NCI-H82 treated with DMSO at 0.1 percent for 48 hours (cell line): ENCODE measurements around the gene MTERF2.

ENCODE experiments used
- DNase-seq: peaks from one replicate; lab custom pipeline; 2025; ENCODE audit not compliant: unreplicated experiment; lab: John Stamatoyannopoulos, UW

MTERF2 gene

DNA sequence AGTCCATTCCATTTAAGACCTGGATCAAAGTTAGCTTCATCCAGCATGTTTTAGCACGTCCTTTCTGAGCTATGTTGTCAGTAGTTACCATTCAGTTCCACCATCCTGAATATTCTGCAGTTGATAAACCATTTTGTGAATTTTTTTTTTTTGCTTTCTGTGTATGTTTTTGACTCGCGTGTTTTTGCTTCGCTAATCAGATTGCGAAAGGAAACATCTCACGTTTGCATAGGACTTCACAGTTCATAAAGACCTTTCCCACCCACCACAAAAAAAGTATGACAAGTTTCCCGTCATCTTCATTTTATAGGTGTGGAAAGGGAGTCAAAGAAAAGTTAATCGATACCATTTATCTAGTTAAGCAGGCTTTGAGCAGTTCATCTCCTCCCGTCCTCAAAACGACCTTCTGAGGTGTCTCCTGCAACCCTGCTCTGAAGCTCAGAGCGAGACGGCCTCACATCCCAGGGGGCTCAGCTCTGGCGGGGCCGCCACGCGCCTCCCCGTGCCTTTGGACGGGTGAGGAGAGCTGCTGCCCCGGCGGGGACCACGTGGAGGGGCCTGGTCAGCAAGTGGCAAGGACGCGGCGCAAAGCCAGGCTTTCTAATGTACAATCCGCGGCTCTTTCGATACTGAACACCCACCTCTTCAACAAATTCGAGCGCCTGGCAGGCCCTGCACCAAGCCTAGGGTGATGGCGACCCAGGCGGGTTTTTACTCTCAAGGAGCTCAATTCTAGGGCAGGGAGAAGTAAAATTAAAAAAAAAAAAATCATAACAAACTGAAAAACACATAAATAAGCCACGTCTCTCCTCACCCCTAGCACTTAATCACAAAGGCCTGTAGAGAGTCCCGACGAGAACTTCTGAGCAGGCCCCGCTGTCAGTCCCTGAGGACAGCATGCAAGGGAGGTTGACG is 32.2 kb downstream of the MTERF2 start:
- no peak for DNase-seq

DNA sequence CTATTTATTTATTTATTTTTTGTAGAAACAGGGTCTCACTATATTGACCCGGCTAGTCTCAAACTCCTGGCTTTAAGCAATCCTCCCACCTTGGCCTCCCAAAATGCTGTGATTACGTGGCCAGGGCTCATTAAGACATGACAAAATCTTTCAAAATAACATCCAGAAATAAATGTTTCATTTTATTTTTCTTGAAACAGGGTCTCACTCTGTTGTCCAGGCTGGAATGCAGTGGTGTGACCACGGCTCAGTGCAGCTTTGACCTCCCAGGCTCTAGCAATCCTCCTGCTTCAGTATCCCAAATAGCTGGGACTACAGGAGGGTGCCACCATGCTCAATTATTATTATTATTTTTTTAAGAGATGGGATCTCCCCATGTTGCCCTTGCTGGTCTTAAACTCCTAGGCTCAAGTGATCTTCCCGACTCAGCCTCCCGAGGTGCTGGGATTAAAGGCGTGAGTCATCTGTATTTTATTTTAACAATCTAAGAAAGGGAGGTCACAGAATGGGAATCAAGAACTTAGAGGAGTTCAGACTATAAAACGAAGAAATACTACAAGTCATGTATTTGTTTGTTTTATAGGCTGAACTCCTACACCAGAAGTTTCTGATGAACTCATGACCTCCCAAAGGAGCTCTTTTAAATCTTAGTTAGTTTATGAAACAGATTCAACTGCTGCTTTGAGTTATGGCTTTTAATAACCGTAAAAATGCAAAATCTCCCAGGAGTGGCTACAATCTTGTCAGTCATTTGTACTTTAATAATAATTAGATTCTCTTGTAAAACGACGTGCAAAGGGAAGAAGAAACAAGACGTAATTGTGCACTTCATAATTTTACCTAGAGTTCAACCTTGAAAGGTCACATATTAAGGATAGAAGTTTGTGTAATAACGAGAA is 33.3 kb downstream of the MTERF2 start:
- DNase-seq: no peak

DNA sequence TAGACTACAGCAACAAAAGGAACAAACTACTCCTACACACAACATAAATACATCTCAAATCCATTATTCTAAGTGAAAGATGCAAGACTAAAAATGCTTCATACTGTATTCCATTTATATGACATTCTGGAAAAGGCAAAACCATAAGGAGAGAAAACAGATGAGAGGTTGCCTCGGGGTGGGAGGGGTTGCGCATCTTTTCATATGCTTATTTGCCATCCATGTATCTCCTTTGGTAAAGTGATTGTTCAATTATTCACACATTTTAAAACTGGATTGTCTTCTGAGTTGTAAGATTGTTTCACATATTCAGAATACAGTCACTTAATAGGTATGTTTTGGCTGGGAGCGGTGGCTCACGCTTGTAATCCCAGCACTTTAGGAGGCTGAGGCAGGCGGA is 36.4 kb downstream of the MTERF2 start:
- DNase-seq: no peak

DNA sequence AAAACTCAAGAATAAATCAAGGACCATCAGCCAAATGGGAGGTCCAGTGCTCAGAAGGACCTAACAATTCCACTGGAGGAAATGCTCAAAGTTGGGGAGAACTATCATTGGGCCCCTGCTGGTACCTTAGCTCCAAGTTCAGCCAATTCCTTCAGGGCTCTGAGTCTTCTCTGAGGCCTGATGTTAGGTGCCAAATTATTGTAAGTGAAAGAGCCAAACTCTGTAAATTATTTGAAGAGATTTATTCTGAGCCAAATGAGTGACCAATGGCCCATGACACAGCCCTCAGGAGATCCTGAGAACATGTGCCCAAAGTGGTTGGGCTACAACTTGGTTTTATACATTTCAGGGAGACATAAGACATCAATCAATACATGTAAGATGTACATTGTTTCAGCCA is 39.5 kb downstream of the MTERF2 start:
- DNase-seq: no peak

DNA sequence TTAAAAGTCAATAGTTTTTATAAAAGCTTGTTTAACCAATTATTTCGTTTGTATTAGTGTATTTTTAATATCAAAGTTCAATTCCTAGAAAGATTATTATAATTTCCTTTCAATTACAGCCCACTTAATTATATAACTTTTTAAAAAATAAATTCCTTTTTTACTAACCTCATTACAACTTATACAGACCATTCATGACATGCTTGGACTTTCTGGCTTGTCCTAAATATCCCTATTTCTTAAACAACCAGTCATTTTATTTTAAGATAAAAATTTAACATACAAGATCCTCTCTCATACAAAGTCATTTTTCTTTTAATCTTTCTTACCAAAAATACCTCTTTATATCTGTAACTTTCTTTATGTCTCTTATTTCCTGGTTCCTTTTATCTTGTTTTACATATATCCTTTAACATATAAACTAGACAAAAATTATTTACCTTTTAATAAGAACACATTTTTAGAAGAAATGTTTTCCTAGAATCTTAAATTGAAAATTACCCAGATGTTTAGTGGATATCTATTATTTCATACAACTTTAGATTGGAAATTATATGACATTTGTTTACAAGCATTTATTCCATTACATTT is 41.6 kb downstream of the MTERF2 start:
- no peak for DNase-seq

DNA sequence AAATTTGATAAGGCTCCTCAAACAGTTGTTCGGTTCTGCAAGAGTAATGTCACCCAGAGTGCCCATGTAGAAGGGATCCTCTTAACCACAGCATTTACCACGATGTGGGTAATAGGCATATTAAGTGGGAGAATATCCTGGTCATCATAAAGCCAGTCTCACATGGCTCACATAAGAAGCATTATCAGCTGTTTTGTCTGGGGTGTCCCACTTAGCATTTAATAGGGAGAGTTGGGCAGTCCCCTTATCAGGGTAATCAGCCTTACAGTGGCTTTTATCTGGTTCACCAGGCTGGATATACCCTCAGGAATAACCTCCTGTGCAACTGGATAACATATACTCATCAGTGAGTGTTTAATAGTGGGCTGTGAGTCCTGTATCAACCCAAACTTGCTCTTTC is 44.2 kb downstream of the MTERF2 start:
- DNase-seq: no peak

DNA sequence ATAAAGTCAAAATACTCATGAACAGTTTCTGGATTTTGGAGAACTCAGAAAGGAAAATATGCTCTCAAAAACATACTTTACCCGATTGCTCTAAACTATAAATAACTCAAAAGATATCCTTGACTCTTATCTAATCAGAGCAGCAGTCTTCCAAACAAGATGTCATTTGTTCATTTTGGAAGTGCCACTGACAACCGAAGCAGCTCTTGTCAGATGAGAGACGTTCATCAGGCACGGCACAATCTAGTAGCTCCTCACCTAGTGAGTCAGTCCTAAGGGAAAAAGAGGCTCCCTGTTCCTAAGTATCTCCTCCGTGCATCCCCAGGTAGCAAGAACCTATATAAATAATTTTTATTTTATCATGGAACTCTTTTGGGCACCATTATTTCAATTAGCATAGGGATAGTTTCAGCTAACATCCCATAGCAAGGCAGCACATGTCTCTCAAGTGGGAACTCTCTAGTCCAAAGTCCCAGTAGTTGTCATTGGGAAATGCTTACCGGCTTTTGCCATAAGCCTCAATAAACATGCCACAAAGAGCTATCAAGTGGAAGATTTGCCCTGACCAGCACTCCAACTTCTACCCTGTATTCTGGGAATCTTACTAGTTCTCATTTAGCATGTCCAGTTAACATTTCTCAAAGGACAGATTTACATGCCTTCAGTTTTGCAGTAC is 45.3 kb downstream of the MTERF2 start:
- no peak for DNase-seq

DNA sequence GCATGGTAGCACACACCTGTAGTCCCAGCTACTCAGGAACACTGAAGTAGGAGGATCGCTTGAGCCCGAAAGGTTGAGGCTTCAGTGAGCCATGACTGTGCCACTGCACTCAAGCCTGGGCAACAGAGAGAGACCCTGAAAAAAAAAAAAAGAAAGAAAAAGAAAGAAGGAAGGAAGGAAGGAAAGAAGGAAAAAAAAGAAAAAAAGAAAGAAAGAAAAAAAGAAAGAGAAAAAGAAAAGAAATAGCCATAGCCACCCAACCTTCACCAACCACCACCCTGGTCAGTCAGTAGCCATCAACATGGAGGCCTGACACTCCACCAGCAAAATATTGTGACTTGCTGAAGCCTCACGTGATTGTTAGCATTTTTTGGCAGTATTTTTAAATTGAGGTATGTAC is 52.7 kb downstream of the MTERF2 start:
- no peak for DNase-seq
